Fibroblast of villous mesenchyme (primary cell): ENCODE results near the gene PRSS57. TPM values are rescaled to one million over a fixed set of nuclear protein-coding genes. Genes with fewer than 3 reads are reported as not detected.

Source experiments
- DNase-seq: peaks from one replicate; pipeline ENCODE4 v3.0.0-alpha.2; 2010; ENCODE audit warnings: low read depth
- H3K4me3 ChIP-seq: 2 replicates; pipeline ENCODE4 v1.5.1; 2011; ENCODE audit warnings: low read depth, mild to moderate bottlenecking, low read length
- total RNA-seq: library from RNA; depleted of rRNA; stranded (reverse); fragments of >200 nt; gene quantifications from 2 replicates; pipeline ENCODE4 v1.2.3, GENCODE V29; 2012
- TF ChIP-seq, protein P1 (sequence below): IDR thresholded peaks from 2 replicates; pipeline ENCODE4 v1.5.1; 2012; ENCODE audit warnings: low read depth, mild to moderate bottlenecking, low read length; ENCODE audit not compliant: insufficient read depth

Gene PRSS57
- total RNA-seq, 1 donor, result not detected

- DNase-seq, result no peak
- H3K4me3 ChIP-seq, result peak overlapping the region; percentile 61
- TF ChIP-seq, protein P1, sequence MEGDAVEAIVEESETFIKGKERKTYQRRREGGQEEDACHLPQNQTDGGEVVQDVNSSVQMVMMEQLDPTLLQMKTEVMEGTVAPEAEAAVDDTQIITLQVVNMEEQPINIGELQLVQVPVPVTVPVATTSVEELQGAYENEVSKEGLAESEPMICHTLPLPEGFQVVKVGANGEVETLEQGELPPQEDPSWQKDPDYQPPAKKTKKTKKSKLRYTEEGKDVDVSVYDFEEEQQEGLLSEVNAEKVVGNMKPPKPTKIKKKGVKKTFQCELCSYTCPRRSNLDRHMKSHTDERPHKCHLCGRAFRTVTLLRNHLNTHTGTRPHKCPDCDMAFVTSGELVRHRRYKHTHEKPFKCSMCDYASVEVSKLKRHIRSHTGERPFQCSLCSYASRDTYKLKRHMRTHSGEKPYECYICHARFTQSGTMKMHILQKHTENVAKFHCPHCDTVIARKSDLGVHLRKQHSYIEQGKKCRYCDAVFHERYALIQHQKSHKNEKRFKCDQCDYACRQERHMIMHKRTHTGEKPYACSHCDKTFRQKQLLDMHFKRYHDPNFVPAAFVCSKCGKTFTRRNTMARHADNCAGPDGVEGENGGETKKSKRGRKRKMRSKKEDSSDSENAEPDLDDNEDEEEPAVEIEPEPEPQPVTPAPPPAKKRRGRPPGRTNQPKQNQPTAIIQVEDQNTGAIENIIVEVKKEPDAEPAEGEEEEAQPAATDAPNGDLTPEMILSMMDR, result no peak
Measured at GRCh38 chr19:663682-664117, 31.6 kb downstream of the PRSS57 start.

DNA sequence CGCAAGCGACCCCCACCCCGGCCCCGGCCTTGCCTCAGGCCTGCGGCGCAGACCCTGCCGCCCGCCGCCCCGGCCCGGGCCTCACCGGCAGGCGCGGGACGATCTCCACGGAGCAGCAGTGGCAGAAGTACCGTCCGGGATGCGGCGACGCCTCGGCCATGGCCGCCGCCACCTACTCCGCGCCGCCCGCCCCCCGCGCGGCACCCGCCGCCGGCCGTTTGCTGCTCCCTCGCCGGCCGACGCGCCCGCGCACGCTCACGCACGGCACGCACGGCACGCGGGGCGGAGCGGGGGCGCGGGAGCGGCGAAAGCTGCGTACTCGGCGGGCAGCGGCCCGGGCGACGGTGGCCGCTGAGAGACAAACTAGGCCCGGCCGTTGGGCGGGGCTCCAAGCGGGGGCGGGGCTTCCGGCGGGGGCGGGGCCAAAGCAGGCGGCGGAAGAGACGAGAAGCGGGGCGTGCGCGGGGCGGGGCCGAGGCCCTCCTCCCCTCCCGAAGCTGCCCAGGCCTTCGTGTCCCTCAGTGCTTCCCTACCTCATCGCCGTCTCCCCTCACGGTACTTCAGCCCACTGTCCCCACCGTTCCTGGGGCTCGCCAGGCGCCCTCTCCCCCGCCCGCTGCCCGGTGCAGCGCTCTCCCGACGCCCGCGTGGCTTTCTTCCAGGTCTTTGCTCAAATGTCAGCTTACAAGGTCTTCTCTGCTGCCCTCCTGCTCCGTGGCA lies 32.1 kb downstream of the PRSS57 start, which contains the start of gene RNF126:
Gene RNF126 (minus strand): TSS at position 253 of the 720 bp plus-strand sequence. CDS start 93 bp downstream, at position 160.
- TF ChIP-seq, protein P1, result no peak
- H3K4me3 ChIP-seq, result peak within 1 kb of the TSS; percentile 89
- peak; percentile 92 for DNase-seq

- DNase-seq, result peak; percentile 58
- TF ChIP-seq, protein P1, result no peak
- peak overlapping the region; percentile 89 for H3K4me3 ChIP-seq
Measured at GRCh38 chr19:662207-662961, 32.9 kb downstream of the PRSS57 start.

GRCh38 chr19:661427-662196 lies 33.6 kb downstream of the PRSS57 start:
- H3K4me3 ChIP-seq, result peak overlapping the region; percentile 89
- no peak for DNase-seq
- TF ChIP-seq, protein P1, result no peak

- TF ChIP-seq, protein P1, result no peak
- no peak for DNase-seq
- H3K4me3 ChIP-seq, result peak overlapping the region; percentile 89
Measured at GRCh38 chr19:660793-661426, 34.3 kb downstream of the PRSS57 start.
